ENCODE measurements around the gene ACTN4. TPM values are rescaled to one million over a fixed set of nuclear protein-coding genes. Genes with fewer than 3 reads are reported as not detected.

The ACTN4 gene
- total RNA-seq, 1 donor from 2014 or later = 42.3 TPM

DNA sequence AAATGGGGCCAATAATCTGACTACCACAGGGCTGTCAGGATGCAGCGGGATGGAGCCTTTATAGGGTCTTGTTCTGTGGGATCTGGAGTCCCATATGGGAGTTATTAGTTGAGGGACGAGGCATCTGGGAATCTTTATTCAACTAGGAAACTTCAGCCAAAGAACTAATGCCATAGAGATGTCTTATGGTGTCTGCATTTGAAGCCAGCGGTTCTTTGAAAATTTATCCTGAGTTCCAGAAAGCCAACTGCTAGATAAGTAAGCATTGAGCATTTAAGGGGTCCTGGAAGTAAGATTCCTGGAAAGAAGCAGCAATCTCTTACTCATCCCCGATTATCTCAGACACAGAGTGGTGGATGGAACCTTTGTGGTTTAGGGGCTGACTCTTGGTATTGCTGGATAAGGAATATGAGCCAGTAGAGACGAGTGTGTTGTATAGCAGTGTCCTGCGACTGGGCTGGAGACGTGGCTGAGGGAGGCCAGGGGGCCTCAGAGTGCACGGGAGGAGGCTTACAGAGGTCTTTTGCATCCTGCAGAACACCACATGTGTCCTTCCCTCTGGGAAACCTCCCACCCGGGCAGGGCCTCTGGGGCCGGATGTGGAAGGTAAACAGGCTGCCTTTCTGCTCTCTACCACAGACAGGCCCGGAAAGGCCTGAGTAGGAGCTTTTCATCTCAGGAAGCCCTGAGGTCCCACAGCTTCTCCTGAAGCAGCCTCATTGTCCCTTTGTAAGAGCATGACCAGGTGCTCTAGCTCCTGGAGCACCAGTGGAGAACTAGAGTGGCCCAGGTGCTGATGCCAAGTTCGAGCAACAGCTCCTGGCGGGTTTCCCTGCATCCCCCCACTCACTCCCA lies 28.8 kb downstream of the ACTN4 start:
- peaks cover 0 to 11% (median 6%) of the 10 kb centered on the region in 3 donors for H3K36me3 ChIP-seq (ENCODE audit: control insufficient read depth in 3 of 3, insufficient read depth in 3 of 3, low read length in 3 of 3)
- H3K9ac ChIP-seq (ENCODE audit: low read depth in 1 of 3, low read length in 3 of 3) = peak overlapping the region in 2 of 3 donors; percentile 20 to 62
- H3K9me3 ChIP-seq (ENCODE audit: control insufficient read depth in 3 of 3, low read length in 3 of 3) = no peaks in the 10 kb centered on the region
- H3K4me1 ChIP-seq (ENCODE audit: control insufficient read depth in 3 of 3, insufficient read depth in 3 of 3, low read length in 3 of 3) = peaks cover 75 to 90% (median 78%) of the 10 kb centered on the region in 3 donors
- H3K27ac ChIP-seq (ENCODE audit: low read depth, low read length) = peak overlapping the region; percentile 91
- H3K27me3 ChIP-seq (ENCODE audit: control insufficient read depth in 3 of 3, insufficient read depth in 3 of 3, low read length in 3 of 3) = no peaks in the 10 kb centered on the region
- H3K4me3 ChIP-seq (ENCODE audit: low read length in 3 of 3) = peak overlapping the region in 2 of 3 donors; percentile 14 to 32

DNA sequence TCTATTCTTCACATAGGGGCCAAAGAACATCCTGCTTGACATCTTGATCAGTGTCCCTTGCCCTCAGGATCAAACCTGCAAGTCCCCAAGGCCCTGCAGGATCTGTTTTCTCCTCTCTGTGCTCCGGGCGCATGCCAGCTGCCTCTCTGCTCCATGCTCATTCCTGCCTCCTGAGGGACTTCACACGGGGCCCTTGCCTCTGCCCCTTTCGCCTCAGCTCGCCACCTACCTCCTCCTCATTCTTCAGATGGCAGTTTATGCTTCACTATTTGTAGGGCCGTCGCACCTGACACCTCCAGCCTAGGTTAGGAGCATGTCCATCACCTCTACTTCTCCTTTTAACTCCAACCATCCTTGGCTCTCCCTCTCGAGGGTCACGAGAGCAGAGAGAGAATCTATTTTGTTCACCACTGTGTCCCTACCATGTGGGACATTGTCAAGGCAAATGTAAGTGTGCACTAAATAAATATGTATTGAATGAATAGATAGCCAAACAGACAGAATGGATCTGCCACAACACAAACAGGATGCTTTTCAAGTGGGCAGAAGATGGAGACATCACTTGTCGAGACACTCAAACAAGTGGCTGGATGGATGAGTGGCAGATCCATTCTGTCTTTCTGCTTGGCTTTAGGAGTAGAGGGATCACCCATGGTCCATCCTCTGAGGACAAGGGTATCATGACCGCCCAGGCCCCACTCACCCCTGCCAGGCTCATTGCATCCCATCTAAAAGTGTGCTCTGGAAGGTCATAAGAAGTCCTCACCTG lies 29.6 kb downstream of the ACTN4 start:
- peak overlapping the region in 1 of 3 donors; percentile 62 for H3K9ac ChIP-seq (ENCODE audit: low read depth in 1 of 3, low read length in 3 of 3)
- H3K36me3 ChIP-seq (ENCODE audit: control insufficient read depth in 3 of 3, insufficient read depth in 3 of 3, low read length in 3 of 3) = peaks cover 0 to 11% (median 6%) of the 10 kb centered on the region in 3 donors
- H3K27me3 ChIP-seq (ENCODE audit: control insufficient read depth in 3 of 3, insufficient read depth in 3 of 3, low read length in 3 of 3) = no peaks in the 10 kb centered on the region
- H3K4me1 ChIP-seq (ENCODE audit: control insufficient read depth in 3 of 3, insufficient read depth in 3 of 3, low read length in 3 of 3) = peaks cover 75 to 88% (median 80%) of the 10 kb centered on the region in 3 donors
- peak overlapping the region; percentile 91 for H3K27ac ChIP-seq (ENCODE audit: low read depth, low read length)
- H3K4me3 ChIP-seq (ENCODE audit: low read length in 3 of 3) = peak overlapping the region in 1 of 3 donors; percentile 14
- no peaks in the 10 kb centered on the region for H3K9me3 ChIP-seq (ENCODE audit: control insufficient read depth in 3 of 3, low read length in 3 of 3)

DNA sequence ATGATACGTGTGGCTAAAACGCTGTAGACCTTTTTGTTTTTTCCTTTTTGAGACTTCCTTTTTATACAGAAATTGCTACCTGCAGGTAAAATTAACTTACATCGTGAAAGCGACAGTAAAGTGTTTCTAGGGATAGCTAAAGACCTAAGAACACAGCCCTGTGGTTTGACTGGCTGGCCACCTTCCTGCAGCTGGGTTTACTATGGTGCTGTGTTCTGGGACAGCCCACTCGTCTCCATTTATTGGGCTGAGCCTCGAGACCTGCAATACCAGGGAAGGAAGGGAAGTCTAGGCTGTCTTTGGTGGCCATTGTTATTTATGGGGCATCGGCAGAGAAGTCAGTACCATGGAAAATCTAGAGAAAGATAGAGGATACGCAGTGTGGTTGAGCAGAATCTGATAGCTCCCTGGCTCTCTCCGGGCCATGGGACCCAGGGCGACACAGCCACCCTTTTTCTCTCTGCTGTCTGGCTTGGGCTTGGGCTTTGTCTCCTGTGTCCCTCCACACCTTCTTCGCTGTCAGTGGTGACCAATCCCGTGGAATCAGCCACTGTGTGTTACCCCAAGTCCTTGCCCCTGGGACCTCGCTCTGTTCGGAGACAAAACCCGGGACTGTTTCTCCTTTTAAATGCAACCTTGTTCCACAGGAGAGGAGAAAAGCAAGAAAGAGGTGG lies 30.9 kb downstream of the ACTN4 start:
- H3K4me3 ChIP-seq (ENCODE audit: low read length in 3 of 3) = no peak overlapping the region
- no peaks in the 10 kb centered on the region for H3K27me3 ChIP-seq (ENCODE audit: control insufficient read depth in 3 of 3, insufficient read depth in 3 of 3, low read length in 3 of 3)
- peaks cover 0 to 11% (median 6%) of the 10 kb centered on the region in 3 donors for H3K36me3 ChIP-seq (ENCODE audit: control insufficient read depth in 3 of 3, insufficient read depth in 3 of 3, low read length in 3 of 3)
- no peaks in the 10 kb centered on the region for H3K9me3 ChIP-seq (ENCODE audit: control insufficient read depth in 3 of 3, low read length in 3 of 3)
- peak overlapping the region; percentile 43 for H3K27ac ChIP-seq (ENCODE audit: low read depth, low read length)
- H3K4me1 ChIP-seq (ENCODE audit: control insufficient read depth in 3 of 3, insufficient read depth in 3 of 3, low read length in 3 of 3) = peaks cover 87 to 95% (median 93%) of the 10 kb centered on the region in 3 donors
- H3K9ac ChIP-seq (ENCODE audit: low read depth in 1 of 3, low read length in 3 of 3) = peak overlapping the region in 2 of 3 donors; percentile 33 to 71

DNA sequence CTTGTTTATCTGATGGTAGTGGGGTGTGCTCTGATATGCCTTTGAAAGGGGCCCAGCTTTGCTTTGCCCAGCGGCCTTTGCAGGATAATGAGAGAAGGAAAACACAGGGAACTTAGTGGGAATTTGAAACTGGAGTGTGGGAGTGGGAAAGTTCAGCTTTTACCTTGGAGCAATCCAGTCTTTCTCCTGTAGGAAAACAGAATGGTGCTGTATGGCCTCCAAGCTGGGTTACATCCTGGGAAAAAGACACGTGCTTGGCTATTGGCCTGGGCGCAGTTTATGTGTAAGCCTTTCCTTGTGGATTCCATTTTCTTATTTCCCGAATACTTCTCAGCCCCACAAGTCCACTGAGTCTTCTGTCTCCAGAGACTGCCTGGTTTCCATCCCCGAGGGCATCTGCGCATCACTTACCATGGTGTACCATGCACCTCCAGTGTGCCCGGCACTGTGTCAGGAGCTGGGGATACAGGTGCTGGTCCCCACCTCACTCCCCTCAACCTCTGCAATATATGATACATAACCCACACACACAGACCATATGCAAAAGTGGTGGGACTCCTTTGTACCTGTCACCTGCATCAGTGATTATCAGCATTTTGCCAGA lies 31.5 kb downstream of the ACTN4 start:
- Histone ChIP-seq H3K4me1 (ENCODE audit: control insufficient read depth in 3 of 3, insufficient read depth in 3 of 3, low read length in 3 of 3) (peaks cover 92 to 98% (median 97%) of the 10 kb centered on the region in 3 donors), H3K27ac (ENCODE audit: low read depth, low read length) (peak overlapping the region; percentile 43), H3K9me3 (ENCODE audit: control insufficient read depth in 3 of 3, low read length in 3 of 3) (no peaks in the 10 kb centered on the region), H3K9ac (ENCODE audit: low read depth in 1 of 3, low read length in 3 of 3) (peak overlapping the region in 1 of 3 donors; percentile 71), H3K36me3 (ENCODE audit: control insufficient read depth in 3 of 3, insufficient read depth in 3 of 3, low read length in 3 of 3) (peaks cover 0 to 11% (median 6%) of the 10 kb centered on the region in 3 donors), H3K27me3 (ENCODE audit: control insufficient read depth in 3 of 3, insufficient read depth in 3 of 3, low read length in 3 of 3) (no peaks in the 10 kb centered on the region), H3K4me3 (ENCODE audit: low read length in 3 of 3) (no peak overlapping the region)

DNA sequence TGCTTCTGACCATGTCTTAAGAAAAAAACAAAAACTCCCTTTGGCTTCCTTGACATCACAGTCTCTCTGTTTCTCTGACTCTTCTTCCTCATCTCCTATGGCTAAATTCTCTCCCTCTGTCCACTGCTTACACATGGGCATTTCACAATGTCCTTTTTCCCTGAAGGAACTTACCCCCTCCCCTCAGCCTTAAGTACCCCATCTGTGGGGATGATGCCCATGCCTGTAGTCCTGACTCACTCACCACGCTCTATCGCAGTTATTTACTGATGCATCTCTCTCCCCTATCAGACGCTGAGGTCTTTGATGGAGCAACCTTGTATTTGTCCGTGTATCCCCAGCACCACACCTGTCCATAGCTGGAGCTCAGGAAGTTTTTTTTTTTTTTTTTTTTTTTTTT lies 32.4 kb downstream of the ACTN4 start:
- peaks cover 92 to 98% (median 96%) of the 10 kb centered on the region in 3 donors for H3K4me1 ChIP-seq (ENCODE audit: control insufficient read depth in 3 of 3, insufficient read depth in 3 of 3, low read length in 3 of 3)
- H3K27me3 ChIP-seq (ENCODE audit: control insufficient read depth in 3 of 3, insufficient read depth in 3 of 3, low read length in 3 of 3) = no peaks in the 10 kb centered on the region
- H3K9ac ChIP-seq (ENCODE audit: low read depth in 1 of 3, low read length in 3 of 3) = peak overlapping the region in 1 of 3 donors; percentile 71
- peaks cover 0 to 11% (median 6%) of the 10 kb centered on the region in 3 donors for H3K36me3 ChIP-seq (ENCODE audit: control insufficient read depth in 3 of 3, insufficient read depth in 3 of 3, low read length in 3 of 3)
- no peaks in the 10 kb centered on the region for H3K9me3 ChIP-seq (ENCODE audit: control insufficient read depth in 3 of 3, low read length in 3 of 3)
- peak overlapping the region; percentile 52 for H3K27ac ChIP-seq (ENCODE audit: low read depth, low read length)
- peak overlapping the region in 1 of 3 donors; percentile 3 for H3K4me3 ChIP-seq (ENCODE audit: low read length in 3 of 3)

DNA sequence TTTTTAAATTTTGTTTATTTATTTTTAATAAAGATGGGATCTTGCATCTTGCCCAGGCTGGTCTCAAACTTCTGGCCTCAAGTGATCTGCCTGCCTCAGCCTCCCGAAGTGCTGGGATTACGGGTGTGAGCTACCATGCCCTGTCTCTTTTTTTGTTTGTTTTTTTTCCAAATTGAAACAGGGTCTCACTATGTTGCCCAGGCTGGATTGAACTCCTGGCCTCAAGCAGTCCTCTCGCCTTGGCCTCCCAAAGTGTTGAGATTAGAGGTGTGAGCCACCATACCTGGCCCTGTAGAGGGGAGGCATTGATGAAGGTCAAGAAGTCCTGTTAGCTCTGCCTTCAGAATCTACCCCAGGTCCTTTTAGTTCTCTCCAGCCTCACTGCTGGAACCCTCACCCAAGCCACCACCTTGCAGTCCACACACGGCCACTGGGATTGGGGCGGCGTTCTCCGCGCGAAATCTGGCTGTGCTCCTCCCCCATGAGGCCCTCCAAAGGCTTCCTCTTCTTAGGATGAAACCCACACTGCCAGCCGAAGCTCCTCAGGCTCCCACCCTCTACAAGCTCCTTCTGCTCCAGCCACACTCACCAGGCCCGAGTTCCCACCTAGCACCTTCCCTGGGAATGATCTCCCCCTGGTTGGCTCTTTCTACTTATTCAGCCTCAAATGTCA lies 34.9 kb downstream of the ACTN4 start:
- Histone ChIP-seq H3K4me1 (ENCODE audit: control insufficient read depth in 3 of 3, insufficient read depth in 3 of 3, low read length in 3 of 3) (peaks cover 86 to 93% (median 93%) of the 10 kb centered on the region in 3 donors), H3K27me3 (ENCODE audit: control insufficient read depth in 3 of 3, insufficient read depth in 3 of 3, low read length in 3 of 3) (no peaks in the 10 kb centered on the region), H3K4me3 (ENCODE audit: low read length in 3 of 3) (no peak overlapping the region), H3K27ac (ENCODE audit: low read depth, low read length) (peak overlapping the region; percentile 90), H3K36me3 (ENCODE audit: control insufficient read depth in 3 of 3, insufficient read depth in 3 of 3, low read length in 3 of 3) (peaks cover 0 to 9% (median 2%) of the 10 kb centered on the region in 3 donors), H3K9me3 (ENCODE audit: control insufficient read depth in 3 of 3, low read length in 3 of 3) (no peaks in the 10 kb centered on the region), H3K9ac (ENCODE audit: low read depth in 1 of 3, low read length in 3 of 3) (peak overlapping the region in 1 of 3 donors; percentile 81)

DNA sequence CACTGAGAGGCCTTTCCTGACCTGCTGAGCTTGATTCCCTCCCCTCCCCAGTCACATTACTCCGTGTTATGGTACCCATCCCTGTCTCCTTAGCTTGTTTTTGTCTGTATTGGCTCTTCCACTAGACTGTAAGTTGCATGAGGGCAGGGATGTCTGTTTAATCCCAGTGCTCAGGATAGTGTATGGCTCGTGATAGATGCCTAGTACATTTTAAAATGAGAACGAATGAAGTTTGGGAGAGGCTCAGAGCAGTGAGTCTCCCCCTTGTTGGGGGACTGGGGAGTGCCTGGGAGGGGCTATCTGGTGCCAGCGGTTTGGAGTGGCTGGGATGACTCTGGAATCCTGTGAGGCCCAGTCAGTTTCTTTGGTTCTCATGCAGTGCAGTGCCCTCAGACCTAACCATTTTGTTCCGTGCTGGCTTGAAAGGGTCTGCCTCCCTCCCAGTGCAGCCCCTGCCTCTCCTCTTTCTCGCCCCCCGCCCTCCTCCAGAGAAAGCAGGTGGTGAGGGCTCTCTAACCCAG lies 35.5 kb downstream of the ACTN4 start:
- Histone ChIP-seq H3K27ac (ENCODE audit: low read depth, low read length) (peak overlapping the region; percentile 90), H3K36me3 (ENCODE audit: control insufficient read depth in 3 of 3, insufficient read depth in 3 of 3, low read length in 3 of 3) (peaks cover 0 to 7% (median 0%) of the 10 kb centered on the region in 3 donors), H3K4me3 (ENCODE audit: low read length in 3 of 3) (peak overlapping the region in 2 of 3 donors; percentile 9 to 13), H3K4me1 (ENCODE audit: control insufficient read depth in 3 of 3, insufficient read depth in 3 of 3, low read length in 3 of 3) (peaks cover 83 to 91% (median 88%) of the 10 kb centered on the region in 3 donors), H3K9me3 (ENCODE audit: control insufficient read depth in 3 of 3, low read length in 3 of 3) (no peaks in the 10 kb centered on the region), H3K27me3 (ENCODE audit: control insufficient read depth in 3 of 3, insufficient read depth in 3 of 3, low read length in 3 of 3) (no peaks in the 10 kb centered on the region), H3K9ac (ENCODE audit: low read depth in 1 of 3, low read length in 3 of 3) (peak overlapping the region; percentile 28 to 81 (median 51))

GRCh38 chr19:38683393-38684077 lies 36.1 kb downstream of the ACTN4 start:
- Histone ChIP-seq H3K9me3 (ENCODE audit: control insufficient read depth in 3 of 3, low read length in 3 of 3) (no peaks in the 10 kb centered on the region), H3K36me3 (ENCODE audit: control insufficient read depth in 3 of 3, insufficient read depth in 3 of 3, low read length in 3 of 3) (peaks cover 0 to 7% (median 0%) of the 10 kb centered on the region in 3 donors), H3K27me3 (ENCODE audit: control insufficient read depth in 3 of 3, insufficient read depth in 3 of 3, low read length in 3 of 3) (no peaks in the 10 kb centered on the region), H3K9ac (ENCODE audit: low read depth in 1 of 3, low read length in 3 of 3) (peak overlapping the region; percentile 51 to 81 (median 76)), H3K4me1 (ENCODE audit: control insufficient read depth in 3 of 3, insufficient read depth in 3 of 3, low read length in 3 of 3) (peaks cover 84 to 87% (median 86%) of the 10 kb centered on the region in 3 donors), H3K4me3 (ENCODE audit: low read length in 3 of 3) (peak overlapping the region; percentile 20 to 35 (median 33)), H3K27ac (ENCODE audit: low read depth, low read length) (peak overlapping the region; percentile 90)

All from skeletal muscle tissue (tissue), 4 donors.